A549 (cell line): ENCODE measurements around the gene ABHD17A. TPM values are rescaled to one million over a fixed set of nuclear protein-coding genes. Genes with fewer than 3 reads are reported as not detected.

Source experiments
- ATAC-seq, 2 experiments: fragments of 200-7000 bp in 1 of 2; fragments of >200 bp in 1 of 2; cut with Nextera tagmentation in 1 of 2; cut with Tn5 transposase in 1 of 2; 3 replicates each; pipeline versions ENCODE4 v1.8.0 to v1.9.1; 2018 to 2020; ENCODE audit warnings: mild to moderate bottlenecking in 1 of 2, moderate library complexity in 1 of 2
- CTCF ChIA-PET: fragments of 300-600 bp; sonication (Branson Sonifier 250); formaldehyde crosslinking; extraction: SDS; loops from one replicate; lab custom pipeline; 2021; ENCODE audit warnings: antibody characterized with exemption, inconsistent platforms; lab: Yijun Ruan, JAX
- POLR2A ChIA-PET: fragments of 350-600 bp; formaldehyde crosslinking; extraction: SDS; loops from one replicate; lab custom pipeline; 2021; ENCODE audit warnings: antibody characterized with exemption, inconsistent platforms; lab: Yijun Ruan, JAX
- DNase-seq, 2 experiments: peaks; one replicate each; pipeline versions ENCODE4 v3.0.0 to v3.0.0-alpha.2; 2011 to 2016; ENCODE audit warnings: low read depth in 1 of 2, low spot score in 1 of 2
- FAIRE-seq: peaks from 2 replicates; lab custom pipeline; 2011; peaks lifted over from hg19 to GRCh38; lab: Jason Lieb, UNC
- H3K27ac ChIP-seq, 2 experiments: fragments of >200 bp; sonication (Bioruptor Twin); formaldehyde crosslinking; 3 replicates each; pipeline ENCODE4 v1.5.1; 2016 to 2017
- H3K4me1 ChIP-seq: fragments of >200 bp; sonication (Bioruptor Twin); formaldehyde crosslinking; 3 replicates; pipeline ENCODE4 v1.6.1; 2016
- H3K4me2 ChIP-seq: fragments of >200 bp; sonication (Bioruptor Twin); formaldehyde crosslinking; 3 replicates; pipeline ENCODE4 v1.6.1; 2016
- H3K4me3 ChIP-seq: fragments of >200 bp; sonication (Bioruptor Twin); formaldehyde crosslinking; 3 replicates; pipeline ENCODE4 v1.5.1; 2016
- H3K9me3 ChIP-seq: fragments of >200 bp; sonication (Bioruptor Twin); formaldehyde crosslinking; 3 replicates; pipeline ENCODE4 v1.6.1; 2016
- BHLHE40 ChIP-seq: IDR thresholded peaks from 2 replicates; pipeline ENCODE4 v1.6.1; 2012; ENCODE audit warnings: low read depth, low read length, inconsistent platforms
- CBX2 ChIP-seq: fragments of 200-600 bp; sonication (generic); IDR thresholded peaks from 2 replicates; pipeline ENCODE4 v1.6.1; 2016; ENCODE audit warnings: low read depth, mild to moderate bottlenecking, borderline replicate concordance
- CEBPB ChIP-seq, 2 experiments: fragments of >200 bp in 1 of 2; sonication (Bioruptor Twin) in 1 of 2; formaldehyde crosslinking in 1 of 2; IDR thresholded peaks; 2 replicates each; pipeline ENCODE4 v1.6.1; 2012 to 2016
- CHD2 ChIP-seq: fragments of 150-350 bp; IDR thresholded peaks from 2 replicates; pipeline ENCODE4 v1.6.1; 2014; ENCODE audit warnings: low read length; ENCODE audit not compliant: partially characterized antibody
- CHD4 ChIP-seq: fragments of 200-600 bp; sonication (generic); IDR thresholded peaks from 2 replicates; pipeline ENCODE4 v1.6.1; 2016; ENCODE audit warnings: antibody characterized with exemption, mild to moderate bottlenecking, borderline replicate concordance
- EHF ChIP-seq: fragments of 250-450 bp; sonication (Bioruptor Pico); IDR thresholded peaks from 2 replicates; pipeline ENCODE4 v1.5.0; 2020; ENCODE audit warnings: mild to moderate bottlenecking
- EHMT2 ChIP-seq: fragments of 200-600 bp; sonication (generic); IDR thresholded peaks from 2 replicates; pipeline ENCODE4 v1.6.1; 2016; ENCODE audit warnings: antibody characterized with exemption, low read depth, mild to moderate bottlenecking, moderate library complexity
- FOSB ChIP-seq: fragments of 250-450 bp; sonication (Bioruptor Pico); IDR thresholded peaks from 2 replicates; pipeline ENCODE4 v1.5.0; 2020; ENCODE audit warnings: mild to moderate bottlenecking, moderate library complexity
- FOSL2 ChIP-seq, 2 experiments: fragments of 450-650 bp in 1 of 2; fragments of >200 bp in 1 of 2; sonication (Bioruptor Twin) in 1 of 2; formaldehyde crosslinking; IDR thresholded peaks; 2 replicates each; pipeline versions ENCODE4 v1.5.0 to v1.6.1; 2016 to 2020; ENCODE audit warnings: mild to moderate bottlenecking in 1 of 2, moderate library complexity in 1 of 2
- GATA3 ChIP-seq: IDR thresholded peaks from 2 replicates; pipeline ENCODE4 v1.6.1; 2012; ENCODE audit warnings: borderline replicate concordance
- HDAC2 ChIP-seq: fragments of 200-600 bp; sonication (generic); IDR thresholded peaks from 2 replicates; pipeline ENCODE4 v1.6.1; 2016
- HEYL ChIP-seq: fragments of 250-450 bp; sonication (Bioruptor Pico); IDR thresholded peaks from 2 replicates; pipeline ENCODE4 v1.8.0; 2021; ENCODE audit warnings: mild to moderate bottlenecking, moderate library complexity
- HOXA7 ChIP-seq: fragments of 250-450 bp; sonication (Bioruptor Pico); IDR thresholded peaks from 2 replicates; pipeline ENCODE4 v1.5.0; 2020; ENCODE audit warnings: mild to moderate bottlenecking, moderate library complexity
- HOXB13 ChIP-seq: fragments of 250-450 bp; sonication (Bioruptor Pico); IDR thresholded peaks from 2 replicates; pipeline ENCODE4 v1.5.0; 2020; ENCODE audit warnings: low read depth, mild to moderate bottlenecking, moderate library complexity
- HOXB5 ChIP-seq: fragments of 250-450 bp; sonication (Bioruptor Pico); IDR thresholded peaks from 2 replicates; pipeline ENCODE4 v1.5.0; 2020; ENCODE audit warnings: mild to moderate bottlenecking, moderate library complexity
- JUN ChIP-seq, 2 experiments: fragments of >200 bp; sonication (Bioruptor Twin); formaldehyde crosslinking; IDR thresholded peaks; 2 replicates in 1 of 2; 3 replicates in 1 of 2; pipeline ENCODE4 v1.6.1; 2016 to 2017
- JUNB ChIP-seq: fragments of >200 bp; sonication (Bioruptor Twin); formaldehyde crosslinking; IDR thresholded peaks from 2 replicates; pipeline ENCODE4 v1.6.1; 2016
- KDM1A ChIP-seq: fragments of 200-600 bp; sonication (generic); IDR thresholded peaks from 2 replicates; pipeline ENCODE4 v1.6.1; 2016; ENCODE audit warnings: low read depth, mild to moderate bottlenecking
- NFE2L2 ChIP-seq: fragments of 150-350 bp; conservative IDR thresholded peaks from 2 replicates; pipeline ENCODE4 v1.6.1; 2014; ENCODE audit warnings: low read length
- NPAS2 ChIP-seq: fragments of 250-450 bp; sonication (Bioruptor Pico); IDR thresholded peaks from 2 replicates; pipeline ENCODE4 v1.8.0; 2022; ENCODE audit warnings: mild to moderate bottlenecking, moderate library complexity, borderline replicate concordance
- NR3C1 ChIP-seq: fragments of >200 bp; sonication (Bioruptor Twin); formaldehyde crosslinking; IDR thresholded peaks from 3 replicates; pipeline ENCODE4 v1.6.1; 2017
- PHF8 ChIP-seq: fragments of 200-600 bp; sonication (generic); IDR thresholded peaks from 2 replicates; pipeline ENCODE4 v1.6.1; 2016; ENCODE audit warnings: low read depth, mild to moderate bottlenecking, antibody characterized with exemption, moderate library complexity, borderline replicate concordance
- POLR2A ChIP-seq: IDR thresholded peaks from 2 replicates; pipeline ENCODE4 v1.6.1; 2012; ENCODE audit warnings: mild to moderate bottlenecking, low read length
- RCOR1 ChIP-seq: fragments of 150-350 bp; IDR thresholded peaks from 2 replicates; pipeline ENCODE4 v1.6.1; 2014; ENCODE audit warnings: antibody characterized with exemption, low read length, low read depth
- RFX5 ChIP-seq: fragments of 450-650 bp; IDR thresholded peaks from 2 replicates; pipeline ENCODE4 v1.7.1; 2014; ENCODE audit warnings: antibody characterized with exemption, mild to moderate bottlenecking, moderate library complexity
- SMC3 ChIP-seq: fragments of >200 bp; sonication (Bioruptor Twin); formaldehyde crosslinking; IDR thresholded peaks from 3 replicates; pipeline ENCODE4 v1.6.1; 2018; ENCODE audit warnings: inconsistent platforms
- TFCP2L1 ChIP-seq: fragments of 250-450 bp; sonication (Bioruptor Pico); IDR thresholded peaks from 2 replicates; pipeline ENCODE4 v1.5.0; 2021; ENCODE audit warnings: mild to moderate bottlenecking
- TP53 ChIP-seq: fragments of 250-450 bp; sonication (Bioruptor Pico); IDR thresholded peaks from 2 replicates; pipeline ENCODE4 v1.5.0; 2021; ENCODE audit warnings: mild to moderate bottlenecking, moderate library complexity
- ZC3H11A ChIP-seq: fragments of 450-650 bp; IDR thresholded peaks from 2 replicates; pipeline ENCODE4 v1.6.1; 2014; ENCODE audit warnings: antibody characterized with exemption, mild to moderate bottlenecking
- ZFP36 ChIP-seq: fragments of 450-650 bp; IDR thresholded peaks from 2 replicates; pipeline ENCODE4 v1.6.1; 2014; ENCODE audit warnings: borderline replicate concordance; ENCODE audit not compliant: partially characterized antibody
- WGBS: methylation state at CpG from one replicate; pipeline ENCODE4 v1.1.6; 2017; ENCODE audit errors: missing lambda C conversion rate; 5-methylcytosine and 5-hydroxymethylcytosine counted together
- polyA plus RNA-seq, 4 experiments: library from polyadenylated mRNA; depleted of rRNA in 3 of 4; stranded (reverse); fragments of >200 nt; fragmentation: RNase III in 1 of 4; extraction: RNeasy Plus Mini Kit Qiagen cat#74134 plus additional on column Dnase treatment in 1 of 4; gene quantifications; 2 replicates in 3 of 4; 3 replicates in 1 of 4; pipeline ENCODE4 v1.2.3, GENCODE V29; 2011 to 2017
- TF ChIP-seq, protein P1 (sequence below): IDR thresholded peaks from 2 replicates; pipeline ENCODE4 v1.6.1; 2012; ENCODE audit warnings: low read depth, borderline replicate concordance
- TF ChIP-seq, protein P2 (sequence below): fragments of >200 bp; sonication (Bioruptor Twin); formaldehyde crosslinking; IDR thresholded peaks from 3 replicates; pipeline ENCODE4 v1.5.1; 2016
- TF ChIP-seq, protein P3 (sequence below): fragments of >200 bp; sonication (Bioruptor Twin); formaldehyde crosslinking; IDR thresholded peaks from 2 replicates; pipeline ENCODE4 v1.6.1; 2016
- TF ChIP-seq, protein P4 (sequence below): fragments of 250-450 bp; sonication (Bioruptor Pico); IDR thresholded peaks from 2 replicates; pipeline ENCODE4 v1.5.0; 2020; ENCODE audit warnings: low read depth, mild to moderate bottlenecking, moderate library complexity

Gene ABHD17A
- polyA plus RNA-seq, 2 of the 4 experiments (the other 2 are of a cell fraction) = 12.8 to 23.1 TPM

DNA sequence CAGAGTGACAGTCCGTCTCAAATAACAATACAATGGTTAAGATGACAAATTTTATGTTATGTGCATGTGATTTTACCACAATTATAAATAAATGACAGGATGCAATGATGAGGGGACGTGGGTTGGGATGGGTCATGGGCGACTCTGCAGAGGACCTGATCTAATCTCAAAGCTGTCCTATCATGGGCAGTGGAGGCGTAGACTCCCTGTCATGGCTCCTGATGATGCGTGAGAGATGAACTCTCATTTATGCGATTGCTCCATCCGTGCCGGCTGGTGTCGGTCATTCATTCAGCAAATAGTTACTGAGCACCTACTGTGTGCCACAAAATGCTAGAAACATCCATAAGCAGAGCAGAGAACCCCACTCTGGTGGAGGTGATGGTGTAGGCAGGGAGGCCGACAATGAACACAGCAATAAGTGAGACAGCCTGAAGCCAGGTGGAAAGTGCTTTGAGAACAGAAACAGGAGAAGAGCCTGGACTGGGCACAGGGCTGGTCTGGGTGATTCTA is 35.4 kb downstream of the ABHD17A start (continued):
- no peak for TF ChIP-seq KDM1A

DNA sequence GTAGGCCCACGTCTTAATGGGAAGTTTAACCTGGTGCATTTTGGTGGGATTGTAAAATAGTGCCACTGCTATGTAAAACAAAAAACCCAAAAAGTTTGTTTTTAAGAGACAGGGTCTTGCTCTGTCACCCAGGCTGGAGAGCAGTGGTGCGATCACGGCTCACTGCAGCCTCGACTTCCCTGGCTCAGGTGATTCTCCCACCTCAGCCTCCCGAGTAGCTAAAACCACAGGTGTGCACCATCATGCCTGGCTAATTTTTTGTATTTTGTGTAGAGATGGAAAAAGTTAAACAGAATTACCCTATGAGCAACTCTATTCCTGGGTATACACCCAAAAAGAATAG is 36.2 kb downstream of the ABHD17A start:
- H3K4me1 ChIP-seq = peaks cover 32% of the 10 kb centered on the region
- no peaks in the 10 kb centered on the region for H3K9me3 ChIP-seq
- FAIRE-seq (no peak), ATAC-seq (no peak), DNase-seq (no peak)
- WGBS = 43% methylated on average over 5 of the region's 5 CpGs
- peak overlapping the region; percentile 43; the same call in 1 of the 3 replicates for H3K4me2 ChIP-seq
- H3K27ac ChIP-seq = 0 out of 6 replicates have a peak overlapping the region, but pooled peaks of 1 of the 2 experiments have one; percentile 6
- no peak for TF ChIP-seq HDAC2
- TF ChIP-seq TFCP2L1 (CRISPR knock-in tag) = no peak
- TF ChIP-seq CEBPB (IDR thresholded peaks at IDR 0.05) = no peak
- no peak for TF ChIP-seq GATA3
- no peak for TF ChIP-seq ZC3H11A
- no peak for TF ChIP-seq HOXA7 (CRISPR knock-in tag)
- TF ChIP-seq NR3C1 = no peak
- no peak for TF ChIP-seq POLR2A
- no peak for TF ChIP-seq NPAS2
- TF ChIP-seq TP53 (CRISPR knock-in tag) = no peak
- no peak for TF ChIP-seq CHD4
- no peak for TF ChIP-seq FOSL2 (IDR thresholded peaks at IDR 0.05)
- TF ChIP-seq FOSL2 (CRISPR knock-in tag; IDR thresholded peaks at IDR 0.05) = no peak
- TF ChIP-seq JUNB = no peak
- no peak for TF ChIP-seq FOSB (CRISPR knock-in tag)
- TF ChIP-seq EHMT2 = no peak
- TF ChIP-seq, protein P1, sequence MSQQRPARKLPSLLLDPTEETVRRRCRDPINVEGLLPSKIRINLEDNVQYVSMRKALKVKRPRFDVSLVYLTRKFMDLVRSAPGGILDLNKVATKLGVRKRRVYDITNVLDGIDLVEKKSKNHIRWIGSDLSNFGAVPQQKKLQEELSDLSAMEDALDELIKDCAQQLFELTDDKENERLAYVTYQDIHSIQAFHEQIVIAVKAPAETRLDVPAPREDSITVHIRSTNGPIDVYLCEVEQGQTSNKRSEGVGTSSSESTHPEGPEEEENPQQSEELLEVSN = no peak
- no peak for TF ChIP-seq HOXB13
- no peak for TF ChIP-seq CHD2
- ChIA-PET CTCF (interaction anchor here (0.6 to 7.4 kb wide), 6 partner anchors 9 to 574 kb away, joined by 3 to 60 read pairs (median 4); no protein-coding TSS in a partner anchor), POLR2A (no interaction called here)
- H3K4me3 ChIP-seq = no peak overlapping the region

DNA sequence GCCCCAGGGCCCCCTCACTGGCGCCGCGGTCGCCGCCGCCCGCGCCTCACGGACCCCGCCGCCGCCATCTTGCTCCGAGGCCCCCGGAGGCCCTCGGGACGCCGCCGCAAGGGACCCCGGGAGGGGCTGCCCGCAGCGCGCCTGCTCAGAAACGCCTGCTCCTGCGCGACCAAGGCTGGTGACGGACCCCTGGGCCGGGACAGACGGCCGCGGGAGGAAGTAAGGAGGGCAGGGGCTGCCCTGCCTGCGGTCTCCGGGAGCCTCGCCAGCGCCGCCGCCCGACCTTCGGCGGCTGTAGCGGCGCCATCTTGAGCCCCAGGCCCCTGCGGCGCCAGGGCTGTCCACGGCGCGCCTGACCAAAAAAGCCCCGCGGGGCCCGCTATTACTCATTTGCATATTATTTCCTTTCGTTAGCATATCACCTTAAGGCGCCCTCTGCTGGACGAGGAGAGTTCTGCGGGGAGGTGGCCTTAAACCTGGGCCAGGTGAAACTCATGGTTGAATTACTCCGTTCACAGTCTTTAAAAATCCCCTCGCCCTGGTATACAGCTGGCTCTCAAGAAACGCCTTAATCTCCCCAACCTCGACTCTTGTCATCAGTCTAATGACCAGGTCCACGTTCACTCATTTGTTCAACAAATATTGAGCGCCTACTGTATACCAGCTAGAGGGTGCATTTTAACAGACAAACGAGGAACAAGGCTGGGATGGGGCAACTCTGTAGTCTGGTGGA is 36.7 kb downstream of the ABHD17A start, which contains the start of gene REXO1:
REXO1 (minus strand) TSS at position 85 of the 733 bp plus-strand sequence. CDS start 125 bp downstream, outside the sequence.
- Histone ChIP-seq H3K4me1 (peaks cover 27% of the 10 kb centered on the region), H3K4me2 (peak within 1 kb of the TSS; percentile 88), H3K27ac (peak within 1 kb of the TSS; percentile 99 to 100), H3K9me3 (no peaks in the 10 kb centered on the region), H3K4me3 (peak within 1 kb of the TSS; percentile 91)
- ChIA-PET POLR2A (no interaction called here), CTCF (interaction anchor here (0.6 to 7.4 kb wide), 6 partner anchors 9 to 575 kb away, joined by 3 to 60 read pairs (median 4); no protein-coding TSS in a partner anchor)
- FAIRE-seq = no peak
- 5% methylated on average over 26 of the region's 60 CpGs for WGBS
- peak; percentile 52 to 93 for DNase-seq
- peak; percentile 64 to 70 for ATAC-seq
- TF ChIP-seq RFX5 (0 out of 2 replicates have a peak, but pooled peaks have one; percentile 38), SMC3 (peak; percentile 18; the same call in 1 of the 3 replicates), JUN (IDR thresholded peaks at IDR 0.05) (peak; percentile 93 to 97), POLR2A (peak; percentile 29; the same call in 1 of the 2 replicates), HEYL (CRISPR knock-in tag) (no peak), FOSL2 (IDR thresholded peaks at IDR 0.05) (no peak), FOSL2 (CRISPR knock-in tag; IDR thresholded peaks at IDR 0.05) (peak; percentile 35; the same call in 1 of the 2 replicates), NFE2L2 (no peak), PHF8 (0 out of 2 replicates have a peak, but pooled peaks have one; percentile 18), ZFP36 (no peak), EHF (CRISPR knock-in tag) (no peak), HOXB13 (no peak), RCOR1 (no peak), HOXA7 (CRISPR knock-in tag) (peak; percentile 69; the same call in 1 of the 2 replicates), HOXB5 (CRISPR knock-in tag) (0 out of 2 replicates have a peak, but pooled peaks have one; percentile 34), BHLHE40 (no peak), FOSB (CRISPR knock-in tag) (no peak), CBX2 (no peak)
- TF ChIP-seq, protein P2, sequence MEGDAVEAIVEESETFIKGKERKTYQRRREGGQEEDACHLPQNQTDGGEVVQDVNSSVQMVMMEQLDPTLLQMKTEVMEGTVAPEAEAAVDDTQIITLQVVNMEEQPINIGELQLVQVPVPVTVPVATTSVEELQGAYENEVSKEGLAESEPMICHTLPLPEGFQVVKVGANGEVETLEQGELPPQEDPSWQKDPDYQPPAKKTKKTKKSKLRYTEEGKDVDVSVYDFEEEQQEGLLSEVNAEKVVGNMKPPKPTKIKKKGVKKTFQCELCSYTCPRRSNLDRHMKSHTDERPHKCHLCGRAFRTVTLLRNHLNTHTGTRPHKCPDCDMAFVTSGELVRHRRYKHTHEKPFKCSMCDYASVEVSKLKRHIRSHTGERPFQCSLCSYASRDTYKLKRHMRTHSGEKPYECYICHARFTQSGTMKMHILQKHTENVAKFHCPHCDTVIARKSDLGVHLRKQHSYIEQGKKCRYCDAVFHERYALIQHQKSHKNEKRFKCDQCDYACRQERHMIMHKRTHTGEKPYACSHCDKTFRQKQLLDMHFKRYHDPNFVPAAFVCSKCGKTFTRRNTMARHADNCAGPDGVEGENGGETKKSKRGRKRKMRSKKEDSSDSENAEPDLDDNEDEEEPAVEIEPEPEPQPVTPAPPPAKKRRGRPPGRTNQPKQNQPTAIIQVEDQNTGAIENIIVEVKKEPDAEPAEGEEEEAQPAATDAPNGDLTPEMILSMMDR = peak; percentile 69
- TF ChIP-seq, protein P3, sequence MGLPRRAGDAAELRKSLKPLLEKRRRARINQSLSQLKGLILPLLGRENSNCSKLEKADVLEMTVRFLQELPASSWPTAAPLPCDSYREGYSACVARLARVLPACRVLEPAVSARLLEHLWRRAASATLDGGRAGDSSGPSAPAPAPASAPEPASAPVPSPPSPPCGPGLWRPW = no peak
- TF ChIP-seq, protein P4, sequence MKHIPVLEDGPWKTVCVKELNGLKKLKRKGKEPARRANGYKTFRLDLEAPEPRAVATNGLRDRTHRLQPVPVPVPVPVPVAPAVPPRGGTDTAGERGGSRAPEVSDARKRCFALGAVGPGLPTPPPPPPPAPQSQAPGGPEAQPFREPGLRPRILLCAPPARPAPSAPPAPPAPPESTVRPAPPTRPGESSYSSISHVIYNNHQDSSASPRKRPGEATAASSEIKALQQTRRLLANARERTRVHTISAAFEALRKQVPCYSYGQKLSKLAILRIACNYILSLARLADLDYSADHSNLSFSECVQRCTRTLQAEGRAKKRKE (CRISPR knock-in tag) = no peak
